GM23338 (cell line): ENCODE data around the gene NAPB. TPM values are rescaled to one million over a fixed set of nuclear protein-coding genes. Genes with fewer than 3 reads are reported as not detected.

Source experiments
- ATAC-seq: fragments of 200-7000 bp; cut with Tn5 transposase; 3 replicates; pipeline ENCODE4 v1.9.1; 2020
- DNase-seq: peaks from one replicate; pipeline ENCODE4 v3.0.0-alpha.2; 2015; ENCODE audit warnings: low spot score
- H2AFZ ChIP-seq: fragments of 200-600 bp; sonication (generic); 2 replicates; pipeline ENCODE4 v1.8.0; 2016; ENCODE audit warnings: antibody characterized with exemption, mild to moderate bottlenecking, moderate library complexity
- H3F3A ChIP-seq: fragments of 200-600 bp; sonication (generic); replicated peaks from 2 replicates; pipeline ENCODE4 v1.8.0; 2017; ENCODE audit warnings: antibody characterized with exemption, mixed run types, low read depth
- H3K27ac ChIP-seq: fragments of 200-600 bp; sonication (generic); 2 replicates; pipeline ENCODE4 v1.6.1; 2016; ENCODE audit warnings: low read depth
- H3K27me3 ChIP-seq: fragments of 200-600 bp; sonication (generic); 2 replicates; pipeline ENCODE4 v1.8.0; 2016; ENCODE audit warnings: mild to moderate bottlenecking, mixed run types, moderate library complexity; ENCODE audit not compliant: insufficient read depth
- H3K36me3 ChIP-seq: fragments of 200-600 bp; sonication (generic); 2 replicates; pipeline ENCODE4 v1.8.0; 2016; ENCODE audit warnings: mild to moderate bottlenecking; ENCODE audit not compliant: insufficient read depth
- H3K4me1 ChIP-seq: fragments of 200-600 bp; sonication (generic); 2 replicates; pipeline ENCODE4 v1.8.0; 2016; ENCODE audit warnings: mild to moderate bottlenecking, moderate library complexity; ENCODE audit not compliant: insufficient read depth
- H3K4me2 ChIP-seq: fragments of 200-600 bp; sonication (generic); 2 replicates; pipeline ENCODE4 v1.7.1; 2017; ENCODE audit warnings: mixed run types
- H3K4me3 ChIP-seq: fragments of 200-600 bp; sonication (generic); 2 replicates; pipeline ENCODE4 v1.6.1; 2016; ENCODE audit warnings: mixed run types
- H3K79me2 ChIP-seq: fragments of 200-600 bp; sonication (generic); replicated peaks from 2 replicates; pipeline ENCODE4 v1.8.0; 2017; ENCODE audit warnings: mild to moderate bottlenecking; ENCODE audit not compliant: insufficient read depth
- H3K9me2 ChIP-seq: fragments of 200-600 bp; sonication (generic); 2 replicates; pipeline ENCODE4 v1.8.0; 2017; ENCODE audit not compliant: insufficient read depth
- H4K20me1 ChIP-seq: fragments of 200-600 bp; sonication (generic); replicated peaks from 2 replicates; pipeline ENCODE4 v1.8.0; 2017; ENCODE audit warnings: mild to moderate bottlenecking; ENCODE audit not compliant: insufficient read depth
- H3K27ac Mint-ChIP-seq: 2 replicates; pipeline ENCODE4 v1.8.0; 2020; ENCODE audit warnings: inconsistent platforms, mild to moderate bottlenecking, moderate library complexity, mixed read lengths
- H3K27me3 Mint-ChIP-seq: 3 replicates; pipeline ENCODE4 v1.8.0; 2022; ENCODE audit warnings: low read depth, mild to moderate bottlenecking, moderate library complexity, mixed read lengths, inconsistent platforms; ENCODE audit not compliant: insufficient read depth, poor library complexity
- H3K36me3 Mint-ChIP-seq: 3 replicates; pipeline ENCODE4 v1.8.0; 2021; ENCODE audit warnings: low read depth, mild to moderate bottlenecking, inconsistent platforms, moderate library complexity, mixed read lengths
- H3K4me1 Mint-ChIP-seq: 3 replicates; pipeline ENCODE4 v1.8.0; 2020; ENCODE audit warnings: mild to moderate bottlenecking, inconsistent platforms, mixed read lengths
- H3K4me3 Mint-ChIP-seq: 3 replicates; pipeline ENCODE4 v1.8.0; 2021; ENCODE audit warnings: moderate library complexity, mild to moderate bottlenecking, inconsistent platforms, mixed read lengths
- H3K9me3 Mint-ChIP-seq: 3 replicates; pipeline ENCODE4 v1.8.0; 2020; ENCODE audit warnings: moderate library complexity, mild to moderate bottlenecking, inconsistent platforms, mixed read lengths
- CREB1 ChIP-seq: fragments of 250-450 bp; sonication (Bioruptor Pico); IDR thresholded peaks from 2 replicates; pipeline ENCODE4 v1.5.0; 2020; ENCODE audit warnings: low read depth, mild to moderate bottlenecking, moderate library complexity
- NANOG ChIP-seq: IDR thresholded peaks from 2 replicates; pipeline ENCODE4 v1.6.1; 2016; ENCODE audit warnings: antibody characterized with exemption, borderline replicate concordance
- ZNF331 ChIP-seq: fragments of 250-450 bp; sonication (Bioruptor Pico); IDR thresholded peaks from 2 replicates; pipeline ENCODE4 v1.5.0; 2020; ENCODE audit warnings: low read depth, mild to moderate bottlenecking, moderate library complexity
- polyA plus RNA-seq: library from polyadenylated mRNA; unstranded; fragments of >200 nt; fragmentation: Nextera tagmentation; extraction: Ambion mirVana; gene quantifications from 2 replicates; pipeline ENCODE4 v1.2.1, GENCODE V29; 2016
- total RNA-seq: library from RNA; depleted of rRNA; stranded (reverse); fragments of >200 nt; shearing (Covaris generic); gene quantifications from 2 replicates; pipeline ENCODE4 v1.2.3, GENCODE V29; 2014
- TF ChIP-seq, protein P1 (sequence below): IDR thresholded peaks from 2 replicates; pipeline ENCODE4 v1.6.1; 2016; ENCODE audit warnings: antibody characterized with exemption
- TF ChIP-seq, protein P2 (sequence below): IDR thresholded peaks from one replicate; pipeline ENCODE4 v1.6.1; 2018; ENCODE audit warnings: antibody characterized with exemption; ENCODE audit not compliant: unreplicated experiment
- TF ChIP-seq, protein P3 (sequence below): fragments of 250-450 bp; sonication (Bioruptor Pico); IDR thresholded peaks from 2 replicates; pipeline ENCODE4 v1.5.0; 2020; ENCODE audit warnings: mild to moderate bottlenecking, moderate library complexity
- TF ChIP-seq, protein P4 (sequence below), 2 experiments: fragments of 200-600 bp in 1 of 2; sonication (generic) in 1 of 2; conservative IDR thresholded peaks; 2 replicates each; pipeline versions ENCODE4 v1.5.1 to v1.6.1; 2016 to 2017; ENCODE audit warnings: antibody characterized with exemption in 2 of 2, low read depth in 2 of 2, mild to moderate bottlenecking in 2 of 2, moderate library complexity in 1 of 2

Gene NAPB
- total and polyA plus RNA-seq, 2 experiments from 2014 or later = 7.3 to 18.1 TPM

DNA sequence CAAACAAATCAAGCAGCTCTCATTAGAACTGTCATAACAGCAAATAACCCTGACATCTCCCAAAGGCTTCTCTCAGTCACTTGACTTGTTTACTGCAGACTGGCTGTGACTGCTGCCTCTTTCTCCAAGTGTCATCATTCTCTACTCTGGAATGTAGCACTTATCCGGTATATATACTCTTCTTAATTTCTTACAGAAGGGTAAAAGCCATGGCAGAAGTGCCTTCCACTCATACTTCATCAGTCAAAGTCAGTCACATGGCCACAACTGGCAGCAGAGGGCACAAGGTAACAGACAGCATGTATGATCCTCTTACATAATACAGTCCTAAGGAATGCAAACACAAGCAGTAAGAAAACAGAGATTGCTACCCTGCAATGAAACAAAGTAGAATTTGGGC lies 9.3 kb downstream of the NAPB start:
- Histone ChIP-seq H3K79me2 (peaks cover 100% of the 10 kb centered on the region), H3F3A (no peaks in the 10 kb centered on the region), H3K27ac (no peak overlapping the region), H3K9me2 (no peaks in the 10 kb centered on the region), H3K4me3 (no peak overlapping the region), H3K36me3 (no peaks in the 10 kb centered on the region), H3K4me2 (no peak overlapping the region), H3K4me1 (peaks cover 17% of the 10 kb centered on the region), H2AFZ (no peak overlapping the region), H3K27me3 (no peaks in the 10 kb centered on the region), H4K20me1 (peaks cover 44% of the 10 kb centered on the region)
- ATAC-seq = no peak
- Mint-ChIP-seq H3K27me3 (no peaks in the 10 kb centered on the region), H3K27ac (no peak overlapping the region), H3K9me3 (no peaks in the 10 kb centered on the region), H3K4me1 (peaks cover 13% of the 10 kb centered on the region; the same call in 2 of the 3 replicates), H3K4me3 (no peak overlapping the region), H3K36me3 (no peaks in the 10 kb centered on the region)
- TF ChIP-seq, protein P1, sequence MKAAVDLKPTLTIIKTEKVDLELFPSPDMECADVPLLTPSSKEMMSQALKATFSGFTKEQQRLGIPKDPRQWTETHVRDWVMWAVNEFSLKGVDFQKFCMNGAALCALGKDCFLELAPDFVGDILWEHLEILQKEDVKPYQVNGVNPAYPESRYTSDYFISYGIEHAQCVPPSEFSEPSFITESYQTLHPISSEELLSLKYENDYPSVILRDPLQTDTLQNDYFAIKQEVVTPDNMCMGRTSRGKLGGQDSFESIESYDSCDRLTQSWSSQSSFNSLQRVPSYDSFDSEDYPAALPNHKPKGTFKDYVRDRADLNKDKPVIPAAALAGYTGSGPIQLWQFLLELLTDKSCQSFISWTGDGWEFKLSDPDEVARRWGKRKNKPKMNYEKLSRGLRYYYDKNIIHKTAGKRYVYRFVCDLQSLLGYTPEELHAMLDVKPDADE = no peak
- TF ChIP-seq ZNF331 = no peak
- no peak for TF ChIP-seq CREB1 (CRISPR knock-in tag)
- DNase-seq = no peak

DNA sequence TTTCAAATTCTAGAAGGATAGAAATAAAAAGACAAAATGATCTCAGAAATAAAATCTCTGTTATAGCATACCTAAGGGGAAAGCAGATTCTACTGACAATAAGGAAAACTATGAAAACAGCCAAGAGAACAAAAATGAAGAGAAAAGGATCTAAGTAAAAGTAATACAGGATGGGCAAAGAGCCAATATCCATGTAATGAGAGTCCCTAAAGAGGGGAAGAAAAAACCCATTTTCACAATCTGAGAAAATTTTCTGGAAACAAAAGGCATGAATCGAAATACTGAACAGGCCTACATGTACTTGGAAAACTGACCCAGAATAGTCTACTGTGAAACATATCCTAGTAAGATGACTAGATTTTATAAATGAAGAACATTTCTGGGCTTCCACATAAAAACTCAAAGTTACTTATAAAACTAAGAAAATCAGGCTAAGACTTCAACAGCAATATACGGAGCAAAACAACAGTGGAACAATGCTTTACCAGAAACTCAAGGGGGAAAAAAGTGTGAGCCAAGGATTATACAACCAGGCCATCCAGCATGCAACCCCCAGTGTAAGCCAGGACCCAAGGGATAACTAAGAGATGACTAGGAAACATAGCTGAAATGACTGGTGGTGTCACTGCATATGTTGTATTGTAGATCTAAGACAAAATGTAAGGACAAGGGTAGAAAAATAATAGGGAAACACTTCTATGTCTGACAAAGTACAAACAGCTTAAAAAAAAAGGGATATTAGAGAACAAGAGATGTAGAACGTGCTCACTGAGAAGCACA lies 10.2 kb downstream of the NAPB start:
- Mint-ChIP-seq H3K36me3 (no peaks in the 10 kb centered on the region), H3K4me1 (peaks cover 13% of the 10 kb centered on the region; the same call in 2 of the 3 replicates), H3K9me3 (no peaks in the 10 kb centered on the region), H3K27me3 (no peaks in the 10 kb centered on the region), H3K27ac (peak overlapping the region; percentile 8; the same call in 1 of the 2 replicates), H3K4me3 (no peak overlapping the region)
- DNase-seq (no peak), ATAC-seq (no peak)
- Histone ChIP-seq H3K79me2 (peaks cover 100% of the 10 kb centered on the region), H3K27me3 (no peaks in the 10 kb centered on the region), H3K9me2 (no peaks in the 10 kb centered on the region), H3K4me1 (peaks cover 17% of the 10 kb centered on the region), H4K20me1 (peaks cover 42% of the 10 kb centered on the region), H2AFZ (no peak overlapping the region), H3K36me3 (no peaks in the 10 kb centered on the region), H3F3A (no peaks in the 10 kb centered on the region), H3K27ac (no peak overlapping the region), H3K4me2 (no peak overlapping the region), H3K4me3 (no peak overlapping the region)
- TF ChIP-seq CREB1 (CRISPR knock-in tag) (no peak), NANOG (no peak), ZNF331 (no peak)
- TF ChIP-seq, protein P2, sequence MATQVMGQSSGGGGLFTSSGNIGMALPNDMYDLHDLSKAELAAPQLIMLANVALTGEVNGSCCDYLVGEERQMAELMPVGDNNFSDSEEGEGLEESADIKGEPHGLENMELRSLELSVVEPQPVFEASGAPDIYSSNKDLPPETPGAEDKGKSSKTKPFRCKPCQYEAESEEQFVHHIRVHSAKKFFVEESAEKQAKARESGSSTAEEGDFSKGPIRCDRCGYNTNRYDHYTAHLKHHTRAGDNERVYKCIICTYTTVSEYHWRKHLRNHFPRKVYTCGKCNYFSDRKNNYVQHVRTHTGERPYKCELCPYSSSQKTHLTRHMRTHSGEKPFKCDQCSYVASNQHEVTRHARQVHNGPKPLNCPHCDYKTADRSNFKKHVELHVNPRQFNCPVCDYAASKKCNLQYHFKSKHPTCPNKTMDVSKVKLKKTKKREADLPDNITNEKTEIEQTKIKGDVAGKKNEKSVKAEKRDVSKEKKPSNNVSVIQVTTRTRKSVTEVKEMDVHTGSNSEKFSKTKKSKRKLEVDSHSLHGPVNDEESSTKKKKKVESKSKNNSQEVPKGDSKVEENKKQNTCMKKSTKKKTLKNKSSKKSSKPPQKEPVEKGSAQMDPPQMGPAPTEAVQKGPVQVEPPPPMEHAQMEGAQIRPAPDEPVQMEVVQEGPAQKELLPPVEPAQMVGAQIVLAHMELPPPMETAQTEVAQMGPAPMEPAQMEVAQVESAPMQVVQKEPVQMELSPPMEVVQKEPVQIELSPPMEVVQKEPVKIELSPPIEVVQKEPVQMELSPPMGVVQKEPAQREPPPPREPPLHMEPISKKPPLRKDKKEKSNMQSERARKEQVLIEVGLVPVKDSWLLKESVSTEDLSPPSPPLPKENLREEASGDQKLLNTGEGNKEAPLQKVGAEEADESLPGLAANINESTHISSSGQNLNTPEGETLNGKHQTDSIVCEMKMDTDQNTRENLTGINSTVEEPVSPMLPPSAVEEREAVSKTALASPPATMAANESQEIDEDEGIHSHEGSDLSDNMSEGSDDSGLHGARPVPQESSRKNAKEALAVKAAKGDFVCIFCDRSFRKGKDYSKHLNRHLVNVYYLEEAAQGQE = no peak
- TF ChIP-seq, protein P3, sequence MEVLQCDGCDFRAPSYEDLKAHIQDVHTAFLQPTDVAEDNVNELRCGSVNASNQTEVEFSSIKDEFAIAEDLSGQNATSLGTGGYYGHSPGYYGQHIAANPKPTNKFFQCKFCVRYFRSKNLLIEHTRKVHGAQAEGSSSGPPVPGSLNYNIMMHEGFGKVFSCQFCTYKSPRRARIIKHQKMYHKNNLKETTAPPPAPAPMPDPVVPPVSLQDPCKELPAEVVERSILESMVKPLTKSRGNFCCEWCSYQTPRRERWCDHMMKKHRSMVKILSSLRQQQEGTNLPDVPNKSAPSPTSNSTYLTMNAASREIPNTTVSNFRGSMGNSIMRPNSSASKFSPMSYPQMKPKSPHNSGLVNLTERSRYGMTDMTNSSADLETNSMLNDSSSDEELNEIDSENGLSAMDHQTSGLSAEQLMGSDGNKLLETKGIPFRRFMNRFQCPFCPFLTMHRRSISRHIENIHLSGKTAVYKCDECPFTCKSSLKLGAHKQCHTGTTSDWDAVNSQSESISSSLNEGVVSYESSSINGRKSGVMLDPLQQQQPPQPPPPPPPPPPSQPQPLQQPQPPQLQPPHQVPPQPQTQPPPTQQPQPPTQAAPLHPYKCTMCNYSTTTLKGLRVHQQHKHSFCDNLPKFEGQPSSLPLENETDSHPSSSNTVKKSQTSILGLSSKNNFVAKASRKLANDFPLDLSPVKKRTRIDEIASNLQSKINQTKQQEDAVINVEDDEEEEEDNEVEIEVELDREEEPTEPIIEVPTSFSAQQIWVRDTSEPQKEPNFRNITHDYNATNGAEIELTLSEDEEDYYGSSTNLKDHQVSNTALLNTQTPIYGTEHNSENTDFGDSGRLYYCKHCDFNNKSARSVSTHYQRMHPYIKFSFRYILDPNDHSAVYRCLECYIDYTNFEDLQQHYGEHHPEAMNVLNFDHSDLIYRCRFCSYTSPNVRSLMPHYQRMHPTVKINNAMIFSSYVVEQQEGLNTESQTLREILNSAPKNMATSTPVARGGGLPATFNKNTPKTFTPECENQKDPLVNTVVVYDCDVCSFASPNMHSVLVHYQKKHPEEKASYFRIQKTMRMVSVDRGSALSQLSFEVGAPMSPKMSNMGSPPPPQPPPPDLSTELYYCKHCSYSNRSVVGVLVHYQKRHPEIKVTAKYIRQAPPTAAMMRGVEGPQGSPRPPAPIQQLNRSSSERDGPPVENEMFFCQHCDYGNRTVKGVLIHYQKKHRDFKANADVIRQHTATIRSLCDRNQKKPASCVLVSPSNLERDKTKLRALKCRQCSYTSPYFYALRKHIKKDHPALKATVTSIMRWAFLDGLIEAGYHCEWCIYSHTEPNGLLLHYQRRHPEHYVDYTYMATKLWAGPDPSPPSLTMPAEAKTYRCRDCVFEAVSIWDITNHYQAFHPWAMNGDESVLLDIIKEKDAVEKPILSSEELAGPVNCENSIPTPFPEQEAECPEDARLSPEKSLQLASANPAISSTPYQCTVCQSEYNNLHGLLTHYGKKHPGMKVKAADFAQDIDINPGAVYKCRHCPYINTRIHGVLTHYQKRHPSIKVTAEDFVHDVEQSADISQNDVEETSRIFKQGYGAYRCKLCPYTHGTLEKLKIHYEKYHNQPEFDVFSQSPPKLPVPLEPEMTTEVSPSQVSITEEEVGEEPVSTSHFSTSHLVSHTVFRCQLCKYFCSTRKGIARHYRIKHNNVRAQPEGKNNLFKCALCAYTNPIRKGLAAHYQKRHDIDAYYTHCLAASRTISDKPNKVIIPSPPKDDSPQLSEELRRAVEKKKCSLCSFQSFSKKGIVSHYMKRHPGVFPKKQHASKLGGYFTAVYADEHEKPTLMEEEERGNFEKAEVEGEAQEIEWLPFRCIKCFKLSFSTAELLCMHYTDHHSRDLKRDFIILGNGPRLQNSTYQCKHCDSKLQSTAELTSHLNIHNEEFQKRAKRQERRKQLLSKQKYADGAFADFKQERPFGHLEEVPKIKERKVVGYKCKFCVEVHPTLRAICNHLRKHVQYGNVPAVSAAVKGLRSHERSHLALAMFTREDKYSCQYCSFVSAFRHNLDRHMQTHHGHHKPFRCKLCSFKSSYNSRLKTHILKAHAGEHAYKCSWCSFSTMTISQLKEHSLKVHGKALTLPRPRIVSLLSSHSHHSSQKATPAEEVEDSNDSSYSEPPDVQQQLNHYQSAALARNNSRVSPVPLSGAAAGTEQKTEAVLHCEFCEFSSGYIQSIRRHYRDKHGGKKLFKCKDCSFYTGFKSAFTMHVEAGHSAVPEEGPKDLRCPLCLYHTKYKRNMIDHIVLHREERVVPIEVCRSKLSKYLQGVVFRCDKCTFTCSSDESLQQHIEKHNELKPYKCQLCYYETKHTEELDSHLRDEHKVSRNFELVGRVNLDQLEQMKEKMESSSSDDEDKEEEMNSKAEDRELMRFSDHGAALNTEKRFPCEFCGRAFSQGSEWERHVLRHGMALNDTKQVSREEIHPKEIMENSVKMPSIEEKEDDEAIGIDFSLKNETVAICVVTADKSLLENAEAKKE (CRISPR knock-in tag) = no peak
- TF ChIP-seq, protein P4, sequence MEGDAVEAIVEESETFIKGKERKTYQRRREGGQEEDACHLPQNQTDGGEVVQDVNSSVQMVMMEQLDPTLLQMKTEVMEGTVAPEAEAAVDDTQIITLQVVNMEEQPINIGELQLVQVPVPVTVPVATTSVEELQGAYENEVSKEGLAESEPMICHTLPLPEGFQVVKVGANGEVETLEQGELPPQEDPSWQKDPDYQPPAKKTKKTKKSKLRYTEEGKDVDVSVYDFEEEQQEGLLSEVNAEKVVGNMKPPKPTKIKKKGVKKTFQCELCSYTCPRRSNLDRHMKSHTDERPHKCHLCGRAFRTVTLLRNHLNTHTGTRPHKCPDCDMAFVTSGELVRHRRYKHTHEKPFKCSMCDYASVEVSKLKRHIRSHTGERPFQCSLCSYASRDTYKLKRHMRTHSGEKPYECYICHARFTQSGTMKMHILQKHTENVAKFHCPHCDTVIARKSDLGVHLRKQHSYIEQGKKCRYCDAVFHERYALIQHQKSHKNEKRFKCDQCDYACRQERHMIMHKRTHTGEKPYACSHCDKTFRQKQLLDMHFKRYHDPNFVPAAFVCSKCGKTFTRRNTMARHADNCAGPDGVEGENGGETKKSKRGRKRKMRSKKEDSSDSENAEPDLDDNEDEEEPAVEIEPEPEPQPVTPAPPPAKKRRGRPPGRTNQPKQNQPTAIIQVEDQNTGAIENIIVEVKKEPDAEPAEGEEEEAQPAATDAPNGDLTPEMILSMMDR (conservative IDR thresholded peaks at IDR 0.05; ENCODE audit: low read depth in 2 of 2) = no peak
